Keratinocyte (primary cell): ENCODE measurements around the gene STK38.

Experiments used
- EZH2 ChIP-seq: IDR thresholded peaks from one replicate; pipeline ENCODE4 v1.6.1; 2012; ENCODE audit warnings: inconsistent platforms, mild to moderate bottlenecking, low read length, moderate library complexity
- TF ChIP-seq, protein P1 (sequence below), 3 experiments: IDR thresholded peaks in 1 of 3; conservative IDR thresholded peaks in 1 of 3; optimal IDR thresholded peaks in 1 of 3; 2 replicates in 2 of 3; 3 replicates in 1 of 3; pipeline versions ENCODE3 to v1.5.1; 2011; ENCODE audit warnings: low read length in 3 of 3, mild to moderate bottlenecking in 3 of 3, moderate library complexity in 2 of 3, control low read depth in 1 of 3, inconsistent platforms in 1 of 3; ENCODE audit not compliant: insufficient read depth in 2 of 3; ENCODE audit errors: extremely low read depth in 1 of 3

- TF ChIP-seq EZH2 = no peak
- TF ChIP-seq, protein P1, sequence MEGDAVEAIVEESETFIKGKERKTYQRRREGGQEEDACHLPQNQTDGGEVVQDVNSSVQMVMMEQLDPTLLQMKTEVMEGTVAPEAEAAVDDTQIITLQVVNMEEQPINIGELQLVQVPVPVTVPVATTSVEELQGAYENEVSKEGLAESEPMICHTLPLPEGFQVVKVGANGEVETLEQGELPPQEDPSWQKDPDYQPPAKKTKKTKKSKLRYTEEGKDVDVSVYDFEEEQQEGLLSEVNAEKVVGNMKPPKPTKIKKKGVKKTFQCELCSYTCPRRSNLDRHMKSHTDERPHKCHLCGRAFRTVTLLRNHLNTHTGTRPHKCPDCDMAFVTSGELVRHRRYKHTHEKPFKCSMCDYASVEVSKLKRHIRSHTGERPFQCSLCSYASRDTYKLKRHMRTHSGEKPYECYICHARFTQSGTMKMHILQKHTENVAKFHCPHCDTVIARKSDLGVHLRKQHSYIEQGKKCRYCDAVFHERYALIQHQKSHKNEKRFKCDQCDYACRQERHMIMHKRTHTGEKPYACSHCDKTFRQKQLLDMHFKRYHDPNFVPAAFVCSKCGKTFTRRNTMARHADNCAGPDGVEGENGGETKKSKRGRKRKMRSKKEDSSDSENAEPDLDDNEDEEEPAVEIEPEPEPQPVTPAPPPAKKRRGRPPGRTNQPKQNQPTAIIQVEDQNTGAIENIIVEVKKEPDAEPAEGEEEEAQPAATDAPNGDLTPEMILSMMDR (optimal IDR thresholded peaks at IDR 0.05 in 1 of 3, IDR thresholded peaks at IDR 0.05 in 1 of 3, conservative IDR thresholded peaks at IDR 0.05 in 1 of 3; ENCODE audit: extremely low read depth in 1 of 3, insufficient read depth in 2 of 3, low read length in 3 of 3) = no peak
These were observed 22.4 kb downstream of the STK38 start for GRCh38 chr6:36524871-36525270.
